HG02610 (cell line): Measurements from ENCODE around the gene ARHGAP33.

Experiments
- ATAC-seq: cut with Tn5 transposase; IDR thresholded peaks from one replicate; pipeline ENCODE4 v1.9.1; 2021; ENCODE audit warnings: mild to moderate bottlenecking, moderate library complexity; ENCODE audit not compliant: unreplicated experiment

ARHGAP33 gene

DNA sequence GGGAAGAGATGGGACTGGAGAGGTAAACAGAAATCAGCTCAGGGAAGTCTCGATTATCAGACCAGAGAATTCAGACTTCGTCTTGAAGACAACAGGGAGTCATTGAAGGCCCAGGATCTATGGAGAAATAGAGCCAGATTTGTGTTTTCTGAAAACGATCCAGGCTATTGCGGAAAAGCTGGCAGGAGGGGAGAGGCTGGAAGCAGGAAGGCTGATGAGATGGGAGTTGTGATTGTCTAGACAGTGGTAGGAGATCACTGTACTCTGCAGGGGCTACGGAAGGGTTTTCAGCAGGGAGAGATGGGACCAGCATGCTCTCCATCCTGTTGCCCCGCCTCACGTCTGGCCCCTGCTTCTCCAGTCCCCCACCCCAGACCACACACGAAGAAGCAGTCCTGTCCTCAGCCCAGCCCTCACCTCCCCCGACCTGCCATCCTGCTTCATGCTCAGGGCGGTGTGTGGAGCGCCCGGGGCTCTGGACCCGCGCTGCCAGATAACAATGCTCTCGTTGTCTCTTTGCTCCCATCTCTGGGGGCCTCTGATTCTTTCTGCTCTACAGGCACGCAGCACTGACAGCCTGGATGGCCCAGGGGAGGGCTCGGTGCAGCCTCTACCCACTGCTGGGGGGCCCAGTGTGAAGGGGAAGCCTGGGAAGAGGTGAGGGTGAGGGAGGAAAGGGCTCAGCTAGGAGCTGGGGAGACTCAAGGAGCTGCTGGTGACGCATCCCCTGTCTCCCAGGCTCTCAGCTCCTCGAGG lies 1.9 kb downstream of the ARHGAP33 start:
- ATAC-seq = no peak

DNA sequence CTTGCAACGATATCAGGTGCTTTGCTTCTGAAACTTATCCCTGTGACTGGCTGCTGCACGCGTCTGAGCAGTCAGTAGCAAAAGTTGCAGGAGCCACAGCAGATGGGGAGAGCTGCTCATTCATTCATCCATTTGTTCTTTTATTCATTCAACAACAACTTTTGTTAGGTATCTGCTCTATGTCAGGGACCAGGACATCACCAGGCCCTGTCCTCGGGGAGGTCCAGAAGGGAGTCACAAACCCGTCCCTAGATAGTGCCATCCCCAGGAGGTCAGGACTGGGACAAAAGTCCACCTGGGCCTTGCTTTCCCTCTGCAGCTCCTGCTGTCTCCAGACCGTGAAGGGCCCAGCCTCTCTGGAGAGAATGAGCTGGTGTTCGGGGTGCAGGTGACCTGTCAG lies 2.6 kb downstream of the ARHGAP33 start:
- ATAC-seq = no peak

DNA sequence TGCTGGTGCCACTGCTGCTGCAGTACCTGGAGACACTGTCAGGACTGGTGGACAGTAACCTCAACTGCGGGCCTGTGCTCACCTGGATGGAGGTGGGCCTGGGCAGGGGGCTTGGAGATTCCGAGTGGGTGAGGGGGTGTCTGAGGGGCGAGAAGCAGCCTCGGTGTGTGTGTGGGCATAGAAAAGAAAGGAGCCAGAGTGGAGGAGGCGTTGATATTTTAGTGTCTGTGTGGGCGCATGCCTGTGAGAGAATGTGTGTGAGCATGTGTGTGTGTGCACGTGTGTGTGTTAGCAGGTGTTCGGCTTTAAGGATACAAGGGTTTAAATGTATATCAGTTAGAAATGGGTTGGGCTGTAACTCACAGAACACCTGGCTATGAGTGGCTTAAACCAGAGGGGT lies 3.7 kb downstream of the ARHGAP33 start:
- ATAC-seq = no peak

DNA sequence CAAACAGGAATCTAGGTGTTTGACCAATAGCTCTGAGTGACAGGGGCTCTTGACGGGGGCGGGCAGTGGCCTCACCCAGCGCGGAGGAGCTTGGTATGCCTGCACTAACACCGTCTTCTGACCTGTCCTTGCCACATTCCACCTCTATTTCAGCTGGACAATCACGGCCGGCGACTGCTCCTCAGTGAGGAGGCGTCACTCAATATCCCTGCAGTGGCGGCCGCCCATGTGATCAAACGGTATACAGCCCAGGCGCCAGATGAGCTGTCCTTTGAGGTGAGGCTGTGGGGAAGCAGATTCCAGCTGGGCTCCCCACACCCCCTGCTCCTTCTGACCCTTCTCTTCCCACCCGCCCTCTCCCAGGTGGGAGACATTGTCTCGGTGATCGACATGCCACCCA lies 4.7 kb downstream of the ARHGAP33 start:
- ATAC-seq = no peak

DNA sequence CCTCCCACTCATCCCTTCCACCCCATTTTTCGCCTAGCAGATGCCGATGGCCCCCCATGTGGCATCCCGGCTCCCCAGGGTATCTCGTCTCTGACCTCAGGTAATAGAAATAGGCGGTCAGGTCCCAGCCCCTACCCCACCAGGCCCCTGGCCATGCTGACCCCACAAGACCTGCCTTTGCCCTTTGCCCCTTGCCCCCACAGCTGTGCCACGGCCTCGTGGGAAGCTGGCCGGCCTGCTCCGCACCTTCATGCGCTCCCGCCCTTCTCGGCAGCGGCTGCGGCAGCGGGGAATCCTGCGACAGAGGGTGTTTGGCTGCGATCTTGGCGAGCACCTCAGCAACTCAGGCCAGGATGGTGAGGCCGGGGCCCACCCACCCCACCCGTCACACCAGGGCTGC lies 5.4 kb downstream of the ARHGAP33 start:
- ATAC-seq = no peak

DNA sequence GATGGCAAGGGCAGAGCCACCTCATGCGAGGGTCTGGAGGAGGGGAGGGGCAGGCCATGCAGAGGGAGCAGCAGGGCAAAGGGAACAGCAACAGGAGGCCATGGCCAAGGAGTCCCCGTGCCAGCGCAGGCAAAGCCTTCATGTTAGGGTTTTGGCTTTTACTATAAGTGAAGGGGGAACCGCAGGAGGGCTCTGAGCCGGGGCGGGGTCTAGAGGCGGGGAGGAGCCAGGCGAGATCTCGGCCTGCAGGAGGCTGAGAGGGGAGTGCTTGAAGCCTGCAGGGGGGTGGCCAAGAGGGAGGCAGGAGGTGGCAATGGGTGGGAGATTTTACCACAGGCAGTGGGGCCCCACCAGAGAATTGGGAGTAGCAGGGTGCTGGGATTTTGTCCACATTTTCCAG lies 6.3 kb downstream of the ARHGAP33 start:
- no peak for ATAC-seq

DNA sequence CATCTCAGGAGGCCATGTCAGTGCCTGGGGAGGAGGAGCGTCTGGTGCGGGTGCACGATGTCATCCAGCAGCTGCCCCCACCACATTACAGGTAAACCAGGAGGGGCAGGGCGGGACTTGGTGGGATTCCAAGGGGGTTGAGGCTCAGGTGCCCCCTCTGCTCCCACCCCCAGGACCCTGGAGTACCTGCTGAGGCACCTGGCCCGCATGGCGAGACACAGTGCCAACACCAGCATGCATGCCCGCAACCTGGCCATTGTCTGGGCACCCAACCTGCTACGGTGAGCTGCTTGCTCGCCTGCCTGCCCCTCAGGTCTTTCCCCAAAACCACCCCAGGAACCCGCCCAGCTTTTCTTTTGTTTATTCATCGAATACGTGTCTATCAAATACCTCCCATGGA lies 7.2 kb downstream of the ARHGAP33 start:
- ATAC-seq = no peak

DNA sequence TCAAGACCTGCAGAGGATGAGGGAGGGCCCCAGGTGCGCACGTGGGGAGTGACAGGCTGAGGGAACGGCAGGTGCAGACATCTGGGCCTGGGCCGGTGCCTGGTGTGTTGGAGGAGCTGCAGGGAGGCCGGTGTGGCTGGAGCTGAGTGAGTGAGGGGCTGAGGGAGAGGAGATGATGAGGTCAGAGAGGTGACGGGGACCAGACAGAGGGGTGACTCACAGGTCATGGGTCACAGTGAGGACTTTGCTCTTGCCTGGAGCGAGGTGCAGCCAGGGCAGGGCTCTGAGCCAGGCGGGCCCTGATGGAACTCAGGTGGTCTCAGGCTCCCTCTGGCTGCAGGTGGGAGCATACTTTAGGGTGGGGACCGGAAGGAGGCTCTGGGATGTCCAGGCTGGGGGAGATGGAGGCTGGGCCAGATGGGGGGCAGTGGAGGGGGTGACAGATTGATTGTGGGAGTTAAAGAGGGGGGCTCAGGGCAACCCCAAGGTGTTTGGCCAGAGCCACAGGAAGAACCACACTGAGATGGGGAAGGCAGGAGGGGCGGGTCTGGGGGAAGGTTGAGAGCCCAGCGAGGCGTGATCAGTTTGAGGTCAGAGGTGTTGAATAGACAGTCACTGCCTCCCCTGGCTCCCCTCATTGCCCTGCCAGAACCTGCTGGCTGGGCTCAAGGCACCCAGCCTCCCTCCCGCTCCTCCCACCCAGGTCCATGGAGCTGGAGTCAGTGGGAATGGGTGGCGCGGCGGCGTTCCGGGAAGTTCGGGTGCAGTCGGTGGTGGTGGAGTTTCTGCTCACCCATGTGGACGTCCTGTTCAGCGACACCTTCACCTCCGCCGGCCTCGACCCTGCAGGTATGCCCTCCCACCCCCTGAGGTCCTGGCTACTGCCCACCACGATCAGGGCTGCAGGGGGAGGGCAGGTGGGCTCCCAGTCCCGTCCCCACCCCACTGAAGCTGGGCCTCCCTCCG lies 8.4 kb downstream of the ARHGAP33 start:
- ATAC-seq = no peak

DNA sequence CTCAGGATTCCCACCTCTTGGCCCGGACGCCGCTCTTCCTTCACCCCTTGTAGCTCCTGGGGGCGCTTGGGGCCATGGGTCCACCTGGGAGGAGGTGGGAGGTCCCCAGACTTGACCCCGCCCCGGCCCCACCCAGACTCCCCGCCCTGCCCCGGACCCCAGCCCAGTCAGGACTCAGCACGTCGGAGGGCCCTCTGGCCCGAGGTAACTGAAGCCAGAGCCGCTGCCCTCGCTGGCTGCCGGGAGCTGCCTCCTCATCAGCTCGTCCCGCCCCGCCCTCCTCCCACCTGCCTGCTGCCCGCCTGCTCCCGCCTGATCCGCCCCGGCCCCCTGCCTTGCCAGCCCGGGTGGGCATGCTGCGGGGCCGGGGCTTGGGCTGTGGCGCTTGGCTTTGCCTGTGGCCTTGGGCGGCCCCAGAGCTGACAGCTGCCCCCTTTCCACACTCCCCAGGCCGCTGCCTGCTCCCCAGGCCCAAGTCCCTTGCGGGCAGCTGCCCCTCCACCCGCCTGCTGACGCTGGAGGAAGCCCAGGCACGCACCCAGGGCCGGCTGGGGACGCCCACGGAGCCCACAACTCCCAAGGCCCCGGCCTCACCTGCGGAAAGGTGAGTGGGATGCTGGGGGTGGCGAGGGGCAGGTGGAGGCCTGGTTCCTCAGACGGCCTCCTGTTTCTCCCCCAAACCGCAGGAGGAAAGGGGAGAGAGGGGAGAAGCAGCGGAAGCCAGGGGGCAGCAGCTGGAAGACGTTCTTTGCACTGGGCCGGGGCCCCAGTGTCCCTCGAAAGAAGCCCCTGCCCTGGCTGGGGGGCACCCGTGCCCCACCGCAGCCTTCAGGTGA lies 9.4 kb downstream of the ARHGAP33 start:
- ATAC-seq = no peak

DNA sequence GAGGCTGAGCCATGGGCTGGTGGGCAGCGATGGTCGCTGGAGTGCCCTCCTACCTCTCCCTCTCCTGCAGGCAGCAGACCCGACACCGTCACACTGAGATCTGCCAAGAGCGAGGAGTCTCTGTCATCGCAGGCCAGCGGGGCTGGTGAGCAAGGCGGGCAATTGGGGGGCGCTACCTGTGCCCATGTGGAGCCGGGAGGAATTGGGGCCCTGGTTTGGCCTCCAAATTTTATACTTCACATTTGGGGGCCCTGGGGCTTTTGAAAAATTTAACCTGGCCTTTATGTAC lies 9.9 kb downstream of the ARHGAP33 start:
- no peak for ATAC-seq

DNA sequence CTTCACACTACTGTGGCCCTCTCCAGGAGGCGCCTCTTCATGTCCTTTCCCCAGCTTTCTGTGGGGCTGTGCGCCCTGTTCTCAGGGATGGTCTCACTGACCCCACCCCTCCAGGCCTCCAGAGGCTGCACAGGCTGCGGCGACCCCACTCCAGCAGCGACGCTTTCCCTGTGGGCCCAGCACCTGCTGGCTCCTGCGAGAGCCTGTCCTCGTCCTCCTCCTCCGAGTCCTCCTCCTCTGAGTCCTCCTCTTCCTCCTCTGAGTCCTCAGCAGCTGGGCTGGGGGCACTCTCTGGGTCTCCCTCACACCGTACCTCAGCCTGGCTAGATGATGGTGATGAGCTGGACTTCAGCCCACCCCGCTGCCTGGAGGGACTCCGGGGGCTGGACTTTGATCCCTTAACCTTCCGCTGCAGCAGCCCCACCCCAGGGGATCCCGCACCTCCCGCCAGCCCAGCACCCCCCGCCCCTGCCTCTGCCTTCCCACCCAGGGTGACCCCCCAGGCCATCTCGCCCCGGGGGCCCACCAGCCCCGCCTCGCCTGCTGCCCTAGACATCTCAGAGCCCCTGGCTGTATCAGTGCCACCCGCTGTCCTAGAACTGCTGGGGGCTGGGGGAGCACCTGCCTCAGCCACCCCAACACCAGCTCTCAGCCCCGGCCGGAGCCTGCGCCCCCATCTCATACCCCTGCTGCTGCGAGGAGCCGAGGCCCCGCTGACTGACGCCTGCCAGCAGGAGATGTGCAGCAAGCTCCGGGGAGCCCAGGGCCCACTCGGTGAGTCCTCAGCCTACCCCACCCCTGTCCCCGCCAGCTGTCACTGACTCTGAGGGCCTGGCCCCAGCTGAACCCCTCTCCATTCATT lies 11.2 kb downstream of the ARHGAP33 start:
- ATAC-seq = no peak

DNA sequence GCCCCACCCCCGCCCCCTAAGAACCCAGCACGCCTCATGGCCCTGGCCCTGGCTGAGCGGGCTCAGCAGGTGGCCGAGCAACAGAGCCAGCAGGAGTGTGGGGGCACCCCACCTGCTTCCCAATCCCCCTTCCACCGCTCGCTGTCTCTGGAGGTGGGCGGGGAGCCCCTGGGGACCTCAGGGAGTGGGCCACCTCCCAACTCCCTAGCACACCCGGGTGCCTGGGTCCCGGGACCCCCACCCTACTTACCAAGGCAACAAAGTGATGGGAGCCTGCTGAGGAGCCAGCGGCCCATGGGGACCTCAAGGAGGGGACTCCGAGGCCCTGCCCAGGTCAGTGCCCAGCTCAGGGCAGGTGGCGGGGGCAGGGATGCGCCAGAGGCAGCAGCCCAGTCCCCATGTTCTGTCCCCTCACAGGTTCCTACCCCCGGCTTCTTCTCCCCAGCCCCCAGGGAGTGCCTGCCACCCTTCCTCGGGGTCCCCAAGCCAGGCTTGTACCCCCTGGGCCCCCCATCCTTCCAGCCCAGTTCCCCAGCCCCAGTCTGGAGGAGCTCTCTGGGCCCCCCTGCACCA lies 11.9 kb downstream of the ARHGAP33 start:
- ATAC-seq = no peak

DNA sequence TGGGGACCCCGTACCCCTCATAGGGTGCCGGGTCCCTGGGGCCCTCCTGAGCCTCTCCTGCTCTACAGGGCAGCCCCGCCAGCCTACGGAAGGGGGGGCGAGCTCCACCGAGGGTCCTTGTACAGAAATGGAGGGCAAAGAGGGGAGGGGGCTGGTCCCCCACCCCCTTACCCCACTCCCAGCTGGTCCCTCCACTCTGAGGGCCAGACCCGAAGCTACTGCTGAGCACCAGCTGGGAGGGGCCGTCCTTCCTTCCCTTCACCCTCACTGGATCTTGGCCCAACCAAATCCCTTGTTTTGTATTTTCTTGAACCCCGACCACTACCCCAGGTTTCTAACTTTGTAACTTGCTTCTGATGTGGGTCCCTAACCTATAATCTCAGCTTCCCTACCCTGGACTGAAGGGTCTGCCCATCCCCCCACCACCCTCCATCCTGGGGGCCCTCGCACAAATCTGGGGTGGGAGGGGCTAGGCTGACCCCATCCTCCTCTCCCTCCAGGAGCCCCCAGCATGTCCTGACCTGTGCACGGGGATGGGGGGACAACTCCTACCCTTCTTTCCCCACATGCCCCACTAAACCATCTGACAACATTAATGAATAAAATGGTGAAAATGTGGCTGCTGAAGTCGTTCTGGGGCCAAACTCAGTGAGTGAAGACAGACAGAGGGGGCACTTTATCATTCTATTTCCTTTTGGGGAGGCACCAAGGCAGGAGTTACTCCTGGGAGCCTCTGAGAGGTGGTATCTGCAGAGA lies 13.0 kb downstream of the ARHGAP33 start:
- ATAC-seq = no peak

DNA sequence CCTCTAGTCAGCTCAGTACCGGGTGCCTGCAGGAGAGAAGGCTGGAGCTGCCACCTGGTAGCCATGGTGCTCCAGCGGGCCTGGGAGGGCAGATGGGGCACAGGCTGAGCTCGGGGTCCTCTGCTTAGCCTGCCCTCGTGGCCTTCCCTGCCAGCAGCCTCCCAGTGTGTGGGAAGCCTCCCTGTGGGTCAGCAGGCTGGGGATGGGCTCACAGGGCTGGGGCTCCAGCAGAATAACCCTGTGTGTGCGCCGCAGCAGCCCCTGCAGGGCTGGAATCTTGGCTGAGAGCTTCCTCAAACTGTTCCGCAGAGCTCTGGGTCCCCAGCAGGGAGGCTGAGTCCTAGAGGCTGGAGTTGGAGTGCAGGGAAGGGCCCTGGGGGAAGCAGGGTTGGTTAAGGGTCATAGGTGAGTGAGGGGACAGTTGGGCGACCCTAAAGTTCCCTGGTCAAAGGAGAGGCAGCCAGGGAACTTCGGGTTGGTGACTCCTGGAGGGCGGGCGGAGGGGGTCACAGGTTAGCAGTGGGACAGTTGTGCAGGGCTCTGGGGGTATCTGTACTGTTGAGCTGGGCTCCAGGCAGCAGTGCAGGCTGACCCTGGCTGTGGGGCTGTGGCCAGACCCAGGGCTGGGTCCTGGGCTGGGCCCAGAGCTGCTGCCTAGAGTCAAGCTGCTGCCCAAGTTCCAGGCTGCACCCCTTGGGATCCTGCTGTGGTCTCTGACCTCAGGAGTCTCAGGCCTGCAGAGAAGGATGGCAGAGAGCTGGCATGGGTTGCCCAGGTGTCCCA lies 14.0 kb downstream of the ARHGAP33 start:
- ATAC-seq = no peak

DNA sequence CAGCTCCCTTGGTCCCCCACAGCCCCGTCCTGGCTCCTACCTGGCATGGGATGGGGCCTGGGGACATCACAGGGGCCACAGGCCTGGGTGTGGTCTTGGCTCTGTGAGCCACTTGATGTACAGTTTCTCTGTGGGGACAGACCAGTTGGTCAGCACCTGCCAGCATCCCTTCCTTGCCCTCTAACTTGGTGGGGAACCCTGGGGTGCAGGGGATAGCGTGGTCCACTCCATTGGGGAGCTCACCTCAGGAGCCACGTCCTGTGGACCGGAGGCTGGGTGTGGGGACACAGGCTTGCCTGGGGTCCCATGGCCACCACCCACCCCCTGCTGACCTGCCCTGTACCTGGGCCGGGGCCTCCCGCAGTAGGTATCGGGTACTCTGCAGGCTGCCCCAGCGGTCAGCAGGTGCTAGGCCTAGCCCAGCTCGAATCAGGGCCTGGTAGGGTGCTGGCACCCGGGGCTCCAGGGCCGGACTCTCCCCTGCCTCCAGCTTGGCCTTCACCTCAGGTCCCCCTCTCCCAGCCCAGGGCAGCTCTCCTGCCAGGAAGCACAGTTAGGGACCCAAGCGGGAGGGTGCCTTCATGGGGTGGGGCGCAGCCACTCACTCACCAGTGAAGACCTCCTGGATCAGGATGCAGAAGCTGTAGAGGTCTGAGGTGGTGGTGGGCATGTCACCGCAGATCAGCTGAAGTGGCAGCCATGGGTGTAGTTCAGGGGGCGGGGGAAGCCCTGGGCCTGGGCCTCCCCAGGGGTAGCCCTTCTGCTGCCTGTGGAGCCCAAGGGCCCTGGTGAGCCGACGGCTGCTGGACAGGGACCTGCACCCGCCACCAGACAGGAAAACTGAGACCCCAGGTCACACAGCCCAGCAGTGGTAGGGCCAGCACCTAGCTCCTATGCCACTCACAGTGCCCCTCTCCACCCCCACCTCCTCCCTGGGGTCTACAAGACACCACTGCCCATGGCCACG lies 14.9 kb downstream of the ARHGAP33 start:
- no peak for ATAC-seq

DNA sequence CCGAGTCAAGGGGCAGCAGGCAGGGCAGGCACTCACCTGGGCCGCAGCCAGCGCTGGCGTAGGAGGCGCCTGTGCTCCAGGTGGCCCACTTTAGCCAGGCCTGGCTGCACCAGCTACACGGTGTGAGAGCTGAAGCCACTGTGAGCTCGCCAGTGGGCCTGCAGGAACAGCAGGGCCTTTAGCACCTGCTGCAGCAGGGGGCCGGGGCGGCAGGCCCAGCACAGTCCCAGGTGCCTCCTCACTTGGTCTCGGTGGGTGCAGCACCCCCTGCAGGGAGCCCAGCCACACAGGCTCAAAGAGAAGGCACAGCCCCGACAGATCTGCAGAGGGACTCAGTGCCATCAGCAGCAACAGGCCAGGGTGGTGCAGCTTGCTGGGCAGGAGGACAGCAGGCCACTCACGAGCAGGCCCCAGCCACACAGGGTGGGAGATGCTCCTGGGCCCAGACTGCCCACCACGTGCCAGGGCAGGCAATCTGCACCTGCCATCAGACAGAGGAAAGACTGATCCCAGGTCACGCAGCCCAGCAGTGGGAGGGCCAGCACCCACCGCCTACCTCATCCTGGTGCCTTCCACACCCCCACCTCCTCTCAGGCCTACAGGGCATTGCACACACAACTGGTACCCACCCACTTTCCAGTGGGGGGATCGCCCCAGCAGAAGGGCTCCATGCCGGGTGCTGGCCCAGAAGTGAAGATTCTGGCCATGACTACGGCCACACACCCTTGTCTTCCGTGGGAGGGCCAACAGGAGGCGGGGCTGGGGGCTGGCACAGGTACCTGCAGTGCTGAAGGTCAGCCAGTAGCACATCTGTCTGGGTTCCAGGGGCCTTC lies 15.8 kb downstream of the ARHGAP33 start:
- no peak for ATAC-seq
